Measurements from ENCODE around the gene UBE3C. TPM values are rescaled to one million over a fixed set of nuclear protein-coding genes. Genes with fewer than 3 reads are reported as not detected.
A peak's percentile ranks its signal among the peaks of the same experiment; 100 is the strongest.
"Not testable (repeated sequence)": the region's sequence is repeated elsewhere in the genome, so short reads cannot be mapped to it uniquely, and the experiment has no call there.

UBE3C gene
- total and polyA plus RNA-seq, 2 experiments from 2014 or later: 30.8 to 92.7 TPM

DNA sequence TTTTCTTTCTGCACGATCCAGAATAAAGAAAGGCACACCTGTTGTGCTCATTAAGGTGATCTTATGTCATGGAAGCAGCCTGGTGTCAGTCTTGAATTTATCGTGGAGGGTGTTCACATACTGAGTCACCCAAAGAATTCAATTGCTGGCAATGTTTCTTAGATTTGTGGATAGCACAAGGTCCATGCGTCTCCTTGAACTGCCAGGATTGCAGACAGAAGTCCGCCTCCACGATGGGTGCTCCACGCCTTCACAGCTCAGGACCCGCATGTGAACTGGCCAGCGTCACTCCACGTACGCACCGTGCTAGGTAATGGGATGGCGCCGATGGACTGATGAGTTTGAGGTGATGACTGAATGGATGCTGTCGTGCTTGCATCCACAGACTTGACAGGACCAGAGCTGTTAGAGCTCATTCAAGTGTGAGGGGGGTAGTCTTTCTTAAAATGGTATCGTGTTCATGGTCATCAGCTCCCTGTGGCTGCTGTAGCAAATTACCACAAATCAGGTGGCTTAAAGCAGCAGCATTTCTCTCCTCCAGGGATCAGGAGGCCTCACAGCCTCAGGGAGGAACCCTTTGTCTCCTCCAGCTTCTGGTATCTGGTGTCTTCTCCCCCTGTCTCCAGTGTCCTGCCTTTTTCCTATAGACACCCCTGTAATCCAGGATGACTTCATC is 132.7 kb downstream of the UBE3C start:
- H3K9me2 ChIP-seq (ENCODE audit: insufficient read depth): no peaks in the 10 kb centered on the region
- peaks cover 22% of the 10 kb centered on the region for H3K4me1 ChIP-seq (ENCODE audit: insufficient read depth)
- H3K27ac ChIP-seq: peak overlapping the region; percentile 81
- TF ChIP-seq EZH2 (IDR thresholded peaks at IDR 0.05; ENCODE audit: insufficient read depth, poor library complexity, severe bottlenecking): no peak
- no peak for TF ChIP-seq EZH2phosphoT487 (IDR thresholded peaks at IDR 0.05; ENCODE audit: insufficient read depth, low read depth)
- H3K27me3 ChIP-seq (replicated peaks; ENCODE audit: insufficient read depth): no peaks in the 10 kb centered on the region
- peak; percentile 43 for DNase-seq
- H3K9me3 ChIP-seq (ENCODE audit: low read depth): no peaks in the 10 kb centered on the region
- 78 to 80% methylated on average over 15 of the region's 15 CpGs for WGBS, 2 experiments (ENCODE audit: low coverage in 1 of 2, low lambda C conversion rate in 2 of 2, missing lambda C conversion rate in 2 of 2)
- peaks cover 18% of the 10 kb centered on the region for H3F3A ChIP-seq (ENCODE audit: insufficient read depth)
- peak overlapping the region; percentile 51 for H3K4me2 ChIP-seq (ENCODE audit: unreplicated experiment)
- H3K4me3 ChIP-seq: no peak overlapping the region
- H3K9ac ChIP-seq: peak overlapping the region; percentile 51
- H4K20me1 ChIP-seq (ENCODE audit: insufficient read depth): no peaks in the 10 kb centered on the region
- no peaks in the 10 kb centered on the region for H3K79me2 ChIP-seq (ENCODE audit: insufficient read depth)
- in situ Hi-C loops (cut with MboI): no loop called here
- 0 out of 2 replicates have a peak, but pooled peaks cover 11% of the 10 kb centered on the region for H3K36me3 ChIP-seq (ENCODE audit: low read depth)
- peak overlapping the region; percentile 9; the same call in 1 of the 2 replicates for H2AFZ ChIP-seq

DNA sequence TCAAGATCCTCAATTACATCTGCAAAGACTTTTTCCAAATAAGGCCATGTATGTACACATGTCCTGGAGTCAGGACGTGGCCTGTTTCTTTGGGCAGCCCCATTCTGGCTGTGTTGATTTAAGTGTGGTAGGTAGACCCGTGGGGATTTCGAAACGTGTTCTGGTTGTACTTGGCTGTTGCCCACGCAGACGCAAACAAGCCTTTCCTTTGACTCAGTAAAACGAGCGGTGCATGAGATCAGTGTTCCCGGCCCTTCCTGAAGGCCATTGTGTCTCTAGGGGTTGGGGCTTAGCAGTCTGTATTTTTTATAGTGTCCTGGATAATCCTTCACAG is 133.2 kb downstream of the UBE3C start:
- peak; percentile 97 for DNase-seq
- no peaks in the 10 kb centered on the region for H3K79me2 ChIP-seq (ENCODE audit: insufficient read depth)
- 0 out of 2 replicates have a peak, but pooled peaks cover 6% of the 10 kb centered on the region for H3K36me3 ChIP-seq (ENCODE audit: low read depth)
- peak overlapping the region; percentile 9; the same call in 1 of the 2 replicates for H2AFZ ChIP-seq
- H3K9ac ChIP-seq: peak overlapping the region; percentile 59
- H3K4me3 ChIP-seq: no peak overlapping the region
- in situ Hi-C loops (cut with MboI): no loop called here
- peaks cover 18% of the 10 kb centered on the region for H3F3A ChIP-seq (ENCODE audit: insufficient read depth)
- TF ChIP-seq EZH2phosphoT487 (IDR thresholded peaks at IDR 0.05; ENCODE audit: insufficient read depth, low read depth) (no peak), EZH2 (IDR thresholded peaks at IDR 0.05; ENCODE audit: insufficient read depth, poor library complexity, severe bottlenecking) (no peak)
- H3K27ac ChIP-seq: peak overlapping the region; percentile 81
- 2 to 4% methylated on average over 9 of the region's 9 CpGs for WGBS, 2 experiments (ENCODE audit: low coverage in 1 of 2, low lambda C conversion rate in 2 of 2, missing lambda C conversion rate in 2 of 2)
- peak overlapping the region; percentile 51 for H3K4me2 ChIP-seq (ENCODE audit: unreplicated experiment)
- H3K9me2 ChIP-seq (ENCODE audit: insufficient read depth): no peaks in the 10 kb centered on the region
- H3K27me3 ChIP-seq (replicated peaks; ENCODE audit: insufficient read depth): no peaks in the 10 kb centered on the region
- H4K20me1 ChIP-seq (ENCODE audit: insufficient read depth): no peaks in the 10 kb centered on the region
- H3K9me3 ChIP-seq (ENCODE audit: low read depth): no peaks in the 10 kb centered on the region
- peaks cover 27% of the 10 kb centered on the region for H3K4me1 ChIP-seq (ENCODE audit: insufficient read depth)

DNA sequence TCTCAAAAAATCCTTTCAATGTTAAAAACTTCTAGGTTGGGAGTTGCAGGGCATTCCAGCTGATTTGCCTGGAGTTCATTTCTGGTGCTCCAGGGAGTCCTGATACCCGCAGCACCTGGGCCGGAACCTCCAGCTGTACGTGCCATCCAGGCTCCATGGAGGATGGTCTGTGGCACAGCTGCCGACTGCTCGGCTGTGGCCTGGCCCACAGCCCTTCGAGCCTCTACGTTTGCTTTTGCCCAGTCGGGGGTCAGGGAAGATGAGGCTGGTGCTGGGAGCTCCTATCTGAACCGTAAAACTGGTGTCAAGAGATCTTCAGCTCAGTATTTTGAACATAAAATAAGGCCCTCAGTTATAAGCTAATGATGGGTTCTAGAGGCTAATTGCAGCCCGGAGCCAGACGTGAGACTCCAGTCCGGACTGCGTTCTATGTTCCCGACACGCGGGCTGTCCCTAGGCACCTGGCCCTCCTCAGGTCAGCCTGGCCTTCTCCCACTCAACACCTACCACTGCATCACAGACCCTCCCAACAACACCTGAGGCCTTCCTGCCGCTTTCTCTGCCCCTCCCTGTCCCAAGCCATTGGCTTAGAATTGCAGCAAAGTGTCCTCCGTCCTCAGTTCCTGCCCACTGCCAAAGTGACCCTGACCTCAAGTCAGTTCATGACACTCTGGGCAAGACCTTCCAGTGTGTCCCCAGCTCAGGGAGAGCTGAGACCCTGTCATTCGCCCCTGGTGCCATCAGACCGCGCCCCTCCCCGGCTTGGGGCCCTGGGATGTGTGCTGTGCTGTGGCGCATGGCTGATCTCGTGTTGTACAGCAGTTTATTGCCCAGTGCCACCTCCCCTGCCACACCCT is 133.9 kb downstream of the UBE3C start:
- Histone ChIP-seq H3K4me3 (no peak overlapping the region), H3K4me2 (ENCODE audit: unreplicated experiment) (peak overlapping the region; percentile 51), H3K9ac (peak overlapping the region; percentile 59), H3F3A (ENCODE audit: insufficient read depth) (peaks cover 18% of the 10 kb centered on the region), H3K9me2 (ENCODE audit: insufficient read depth) (no peaks in the 10 kb centered on the region), H3K4me1 (ENCODE audit: insufficient read depth) (peaks cover 33% of the 10 kb centered on the region), H3K36me3 (ENCODE audit: low read depth) (0 out of 2 replicates have a peak, but pooled peaks cover 6% of the 10 kb centered on the region), H4K20me1 (ENCODE audit: insufficient read depth) (no peaks in the 10 kb centered on the region), H3K9me3 (ENCODE audit: low read depth) (no peaks in the 10 kb centered on the region), H2AFZ (no peak overlapping the region), H3K27ac (peak overlapping the region; percentile 81), H3K27me3 (replicated peaks; ENCODE audit: insufficient read depth) (no peaks in the 10 kb centered on the region), H3K79me2 (ENCODE audit: insufficient read depth) (no peaks in the 10 kb centered on the region)
- TF ChIP-seq EZH2 (IDR thresholded peaks at IDR 0.05; ENCODE audit: insufficient read depth, poor library complexity, severe bottlenecking) (no peak), EZH2phosphoT487 (IDR thresholded peaks at IDR 0.05; ENCODE audit: insufficient read depth, low read depth) (no peak)
- DNase-seq: no peak
- in situ Hi-C loops (cut with MboI): no loop called here
- 75 to 77% methylated on average over 24 of the region's 24 CpGs for WGBS, 2 experiments (ENCODE audit: low coverage in 1 of 2, low lambda C conversion rate in 2 of 2, missing lambda C conversion rate in 2 of 2)

DNA sequence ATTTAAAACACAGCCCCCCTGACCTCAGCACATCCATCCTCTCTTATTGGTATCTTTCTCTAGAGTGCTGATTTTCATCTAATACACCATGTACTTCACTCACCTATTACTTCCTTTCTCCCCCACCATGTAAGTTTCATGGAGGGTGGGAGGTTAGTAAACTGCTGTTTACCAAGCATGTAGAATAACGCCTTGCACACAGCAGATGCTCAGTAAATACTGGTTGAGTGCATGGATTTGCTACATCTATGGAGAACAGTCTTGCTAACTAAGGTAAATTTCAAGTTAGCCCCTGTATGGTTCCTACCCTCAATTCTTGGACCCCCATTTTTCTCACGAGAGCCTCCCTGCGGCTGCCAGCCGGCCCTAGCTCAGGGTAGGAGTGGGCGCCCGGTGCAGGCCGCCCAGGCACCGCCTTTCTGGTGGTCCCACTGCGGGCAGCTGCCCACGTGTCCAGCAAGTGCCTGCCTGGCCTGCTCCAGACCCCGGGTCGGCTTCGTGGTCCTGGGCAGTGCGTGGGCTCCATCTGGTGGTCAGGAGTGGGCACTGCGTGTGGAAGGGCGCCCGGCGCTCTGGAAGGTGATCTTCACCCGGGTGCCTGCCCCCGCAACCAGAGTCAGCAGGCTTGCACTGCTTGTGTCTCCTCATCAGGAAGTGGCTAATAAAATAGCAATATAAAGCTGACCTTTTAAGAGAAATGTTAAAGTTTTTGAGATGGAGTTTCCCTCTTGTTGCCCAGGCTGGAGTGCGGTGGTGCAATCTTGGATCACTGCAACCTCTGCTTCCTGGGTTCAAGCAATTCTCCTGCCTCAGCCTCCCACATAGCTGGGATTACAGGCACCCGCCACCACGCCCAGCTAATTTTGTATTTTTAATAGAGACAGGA is 134.7 kb downstream of the UBE3C start:
- peaks cover 18% of the 10 kb centered on the region for H3F3A ChIP-seq (ENCODE audit: insufficient read depth)
- peak overlapping the region; percentile 46 for H3K4me2 ChIP-seq (ENCODE audit: unreplicated experiment)
- peak; percentile 87 for DNase-seq
- no peak overlapping the region; the same call in 1 of the 2 replicates for H3K27ac ChIP-seq
- H3K9me2 ChIP-seq (ENCODE audit: insufficient read depth): no peaks in the 10 kb centered on the region
- H3K4me1 ChIP-seq (ENCODE audit: insufficient read depth): peaks cover 33% of the 10 kb centered on the region
- H3K4me3 ChIP-seq: no peak overlapping the region
- no peaks in the 10 kb centered on the region for H4K20me1 ChIP-seq (ENCODE audit: insufficient read depth)
- no peaks in the 10 kb centered on the region for H3K79me2 ChIP-seq (ENCODE audit: insufficient read depth)
- no peaks in the 10 kb centered on the region for H3K36me3 ChIP-seq (ENCODE audit: low read depth)
- H3K27me3 ChIP-seq (replicated peaks; ENCODE audit: insufficient read depth): no peaks in the 10 kb centered on the region
- in situ Hi-C loops (cut with MboI): no loop called here
- H3K9me3 ChIP-seq (ENCODE audit: low read depth): no peaks in the 10 kb centered on the region
- H2AFZ ChIP-seq: no peak overlapping the region
- 13% methylated on average over 23 of the region's 23 CpGs for WGBS, 2 experiments (ENCODE audit: low coverage in 1 of 2, low lambda C conversion rate in 2 of 2, missing lambda C conversion rate in 2 of 2)
- TF ChIP-seq EZH2phosphoT487 (IDR thresholded peaks at IDR 0.05; ENCODE audit: insufficient read depth, low read depth): no peak
- no peak for TF ChIP-seq EZH2 (IDR thresholded peaks at IDR 0.05; ENCODE audit: insufficient read depth, poor library complexity, severe bottlenecking)
- no peak overlapping the region; the same call in 1 of the 2 replicates for H3K9ac ChIP-seq

DNA sequence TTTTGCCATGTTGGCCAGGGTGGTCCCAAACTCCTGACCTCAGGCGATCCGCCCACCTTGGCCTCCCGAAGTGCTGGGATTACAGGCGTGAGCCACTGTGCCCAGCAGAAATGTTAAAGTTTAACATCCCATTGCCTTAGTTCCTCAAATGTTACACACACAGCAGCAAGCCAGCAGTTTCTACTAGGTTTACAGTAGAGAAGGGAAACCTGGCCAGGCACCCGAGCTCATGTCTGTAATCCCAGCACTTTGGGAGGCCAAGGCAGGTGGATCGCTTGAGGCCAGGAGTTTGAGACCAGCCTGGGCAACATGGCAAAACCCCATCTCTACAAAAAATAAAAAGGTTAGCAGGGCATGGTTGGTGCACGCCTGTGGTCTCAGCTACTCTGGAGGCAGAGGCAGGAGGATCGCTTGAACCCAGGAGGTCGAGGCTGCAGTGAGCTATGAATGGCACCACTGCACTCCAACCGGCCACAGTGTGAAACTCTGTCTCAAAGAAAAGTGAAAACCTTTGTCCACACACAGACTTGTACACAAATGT is 135.4 kb downstream of the UBE3C start:
- DNase-seq; H3K4me2 ChIP-seq (ENCODE audit: unreplicated experiment); in situ Hi-C loops (cut with MboI); H3K9me3 ChIP-seq (ENCODE audit: low read depth); H4K20me1 ChIP-seq (ENCODE audit: insufficient read depth); H2AFZ ChIP-seq; H3K9me2 ChIP-seq (ENCODE audit: insufficient read depth); H3K9ac ChIP-seq; H3K27me3 ChIP-seq (replicated peaks; ENCODE audit: insufficient read depth); H3K79me2 ChIP-seq (ENCODE audit: insufficient read depth); H3K4me3 ChIP-seq; H3K27ac ChIP-seq; H3K36me3 ChIP-seq (ENCODE audit: low read depth): not testable (repeated sequence)
- Histone ChIP-seq H3K4me1 (ENCODE audit: insufficient read depth) (peaks cover 33% of the 10 kb centered on the region), H3F3A (ENCODE audit: insufficient read depth) (peaks cover 18% of the 10 kb centered on the region)
- 62 to 70% methylated on average over 10 of the region's 10 CpGs for WGBS, 2 experiments (ENCODE audit: low coverage in 1 of 2, low lambda C conversion rate in 2 of 2, missing lambda C conversion rate in 2 of 2)
